Measurements from ENCODE around the gene GSC.
"Not testable (repeated sequence)": the region's sequence is repeated elsewhere in the genome, so short reads cannot be mapped to it uniquely, and the experiment has no call there.

DNA sequence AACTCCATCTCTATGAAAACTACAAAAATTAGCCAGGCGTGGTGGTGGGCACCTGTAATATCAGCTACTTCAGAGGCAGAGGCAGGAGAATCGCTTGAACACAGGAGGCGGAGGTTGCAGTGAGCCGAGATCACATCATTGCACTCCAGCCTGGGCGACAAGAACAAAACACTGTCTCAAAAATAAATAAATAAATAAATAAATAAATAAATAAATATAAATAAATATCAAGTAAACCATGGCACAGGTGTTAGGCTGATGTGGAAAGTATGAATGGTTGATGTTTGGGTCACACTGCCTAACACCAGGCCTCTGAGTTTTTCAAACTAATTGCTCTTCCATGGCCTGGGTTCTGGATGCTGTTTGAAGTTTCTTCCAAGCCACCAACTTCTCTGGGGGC lies 41.5 kb downstream of the GSC start:
- TF ChIP-seq, protein P1, sequence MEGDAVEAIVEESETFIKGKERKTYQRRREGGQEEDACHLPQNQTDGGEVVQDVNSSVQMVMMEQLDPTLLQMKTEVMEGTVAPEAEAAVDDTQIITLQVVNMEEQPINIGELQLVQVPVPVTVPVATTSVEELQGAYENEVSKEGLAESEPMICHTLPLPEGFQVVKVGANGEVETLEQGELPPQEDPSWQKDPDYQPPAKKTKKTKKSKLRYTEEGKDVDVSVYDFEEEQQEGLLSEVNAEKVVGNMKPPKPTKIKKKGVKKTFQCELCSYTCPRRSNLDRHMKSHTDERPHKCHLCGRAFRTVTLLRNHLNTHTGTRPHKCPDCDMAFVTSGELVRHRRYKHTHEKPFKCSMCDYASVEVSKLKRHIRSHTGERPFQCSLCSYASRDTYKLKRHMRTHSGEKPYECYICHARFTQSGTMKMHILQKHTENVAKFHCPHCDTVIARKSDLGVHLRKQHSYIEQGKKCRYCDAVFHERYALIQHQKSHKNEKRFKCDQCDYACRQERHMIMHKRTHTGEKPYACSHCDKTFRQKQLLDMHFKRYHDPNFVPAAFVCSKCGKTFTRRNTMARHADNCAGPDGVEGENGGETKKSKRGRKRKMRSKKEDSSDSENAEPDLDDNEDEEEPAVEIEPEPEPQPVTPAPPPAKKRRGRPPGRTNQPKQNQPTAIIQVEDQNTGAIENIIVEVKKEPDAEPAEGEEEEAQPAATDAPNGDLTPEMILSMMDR (IDR thresholded peaks at IDR 0.05): not testable (repeated sequence)
- not testable (repeated sequence) for TF ChIP-seq POLR2A (IDR thresholded peaks at IDR 0.05)
